ENCODE results near the gene BASP1. TPM values are rescaled to one million over a fixed set of nuclear protein-coding genes. Genes with fewer than 3 reads are reported as not detected.
A peak's percentile ranks its signal among the peaks of the same experiment; 100 is the strongest.

BASP1 gene
- polyA plus RNA-seq, 1 donor from 2014 or later = 974 TPM

DNA sequence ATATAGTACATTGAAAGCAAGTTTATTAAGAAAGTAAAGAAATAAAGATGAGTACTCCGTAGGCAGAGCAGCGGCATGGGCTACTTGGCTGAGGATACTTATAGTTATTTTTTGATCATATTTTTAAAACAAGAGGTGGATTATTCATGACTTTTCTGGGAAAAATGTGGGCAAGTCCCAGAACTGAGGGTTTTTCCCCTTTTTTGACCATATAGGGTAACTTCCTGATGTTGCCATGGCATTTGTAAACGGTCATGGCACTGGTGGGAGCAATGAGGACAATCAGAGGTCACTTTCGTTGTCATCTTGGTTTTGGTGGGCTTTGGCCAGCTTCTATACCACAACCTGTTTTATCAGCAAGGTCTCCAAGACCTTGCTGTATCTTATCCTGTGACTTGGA, 5.2 kb upstream of the BASP1 start:
- Histone ChIP-seq H3K4me2 (ENCODE audit: low read length) (no peak overlapping the region), H3F3A (ENCODE audit: insufficient read depth, low read length, poor library complexity, severe bottlenecking) (no peaks in the 10 kb centered on the region), H3K79me2 (replicated peaks; ENCODE audit: insufficient read depth, low read length) (peaks cover 48% of the 10 kb centered on the region), H3K27ac (ENCODE audit: low read length) (no peak overlapping the region), H2AFZ (ENCODE audit: low read depth, low read length) (no peak overlapping the region), H3K36me3 (ENCODE audit: insufficient read depth, low read length) (no peaks in the 10 kb centered on the region), H3K9ac (ENCODE audit: low read length) (no peak overlapping the region), H4K20me1 (ENCODE audit: insufficient read depth) (no peaks in the 10 kb centered on the region), H3K27me3 (ENCODE audit: insufficient read depth, low read depth, low read length) (no peaks in the 10 kb centered on the region), H3K4me3 (ENCODE audit: low read length) (peak overlapping the region; percentile 85), H3K9me2 (ENCODE audit: insufficient read depth, low read length) (no peaks in the 10 kb centered on the region), H3K9me3 (ENCODE audit: low read length) (no peaks in the 10 kb centered on the region)
- no peak for TF ChIP-seq SMC3 (conservative IDR thresholded peaks at IDR 0.05; ENCODE audit: poor library complexity)
- TF ChIP-seq RAD21 (conservative IDR thresholded peaks at IDR 0.05) = no peak
- no peak for TF ChIP-seq EZH2 (IDR thresholded peaks at IDR 0.05; ENCODE audit: borderline replicate concordance, insufficient read depth, low read length, poor library complexity, severe bottlenecking)
- no peak for TF ChIP-seq EP300 (conservative IDR thresholded peaks at IDR 0.05; ENCODE audit: poor library complexity, severe bottlenecking)
- no peak for TF ChIP-seq POLR2AphosphoS5 (IDR thresholded peaks at IDR 0.05)
- TF ChIP-seq MXI1 (conservative IDR thresholded peaks at IDR 0.05; ENCODE audit: poor library complexity, severe bottlenecking) = no peak
- TF ChIP-seq, protein P1, sequence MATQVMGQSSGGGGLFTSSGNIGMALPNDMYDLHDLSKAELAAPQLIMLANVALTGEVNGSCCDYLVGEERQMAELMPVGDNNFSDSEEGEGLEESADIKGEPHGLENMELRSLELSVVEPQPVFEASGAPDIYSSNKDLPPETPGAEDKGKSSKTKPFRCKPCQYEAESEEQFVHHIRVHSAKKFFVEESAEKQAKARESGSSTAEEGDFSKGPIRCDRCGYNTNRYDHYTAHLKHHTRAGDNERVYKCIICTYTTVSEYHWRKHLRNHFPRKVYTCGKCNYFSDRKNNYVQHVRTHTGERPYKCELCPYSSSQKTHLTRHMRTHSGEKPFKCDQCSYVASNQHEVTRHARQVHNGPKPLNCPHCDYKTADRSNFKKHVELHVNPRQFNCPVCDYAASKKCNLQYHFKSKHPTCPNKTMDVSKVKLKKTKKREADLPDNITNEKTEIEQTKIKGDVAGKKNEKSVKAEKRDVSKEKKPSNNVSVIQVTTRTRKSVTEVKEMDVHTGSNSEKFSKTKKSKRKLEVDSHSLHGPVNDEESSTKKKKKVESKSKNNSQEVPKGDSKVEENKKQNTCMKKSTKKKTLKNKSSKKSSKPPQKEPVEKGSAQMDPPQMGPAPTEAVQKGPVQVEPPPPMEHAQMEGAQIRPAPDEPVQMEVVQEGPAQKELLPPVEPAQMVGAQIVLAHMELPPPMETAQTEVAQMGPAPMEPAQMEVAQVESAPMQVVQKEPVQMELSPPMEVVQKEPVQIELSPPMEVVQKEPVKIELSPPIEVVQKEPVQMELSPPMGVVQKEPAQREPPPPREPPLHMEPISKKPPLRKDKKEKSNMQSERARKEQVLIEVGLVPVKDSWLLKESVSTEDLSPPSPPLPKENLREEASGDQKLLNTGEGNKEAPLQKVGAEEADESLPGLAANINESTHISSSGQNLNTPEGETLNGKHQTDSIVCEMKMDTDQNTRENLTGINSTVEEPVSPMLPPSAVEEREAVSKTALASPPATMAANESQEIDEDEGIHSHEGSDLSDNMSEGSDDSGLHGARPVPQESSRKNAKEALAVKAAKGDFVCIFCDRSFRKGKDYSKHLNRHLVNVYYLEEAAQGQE (IDR thresholded peaks at IDR 0.05; ENCODE audit: borderline replicate concordance) = no peak
- no peak for TF ChIP-seq TAF1 (IDR thresholded peaks at IDR 0.05; ENCODE audit: low read depth)
- TF ChIP-seq, protein P2, sequence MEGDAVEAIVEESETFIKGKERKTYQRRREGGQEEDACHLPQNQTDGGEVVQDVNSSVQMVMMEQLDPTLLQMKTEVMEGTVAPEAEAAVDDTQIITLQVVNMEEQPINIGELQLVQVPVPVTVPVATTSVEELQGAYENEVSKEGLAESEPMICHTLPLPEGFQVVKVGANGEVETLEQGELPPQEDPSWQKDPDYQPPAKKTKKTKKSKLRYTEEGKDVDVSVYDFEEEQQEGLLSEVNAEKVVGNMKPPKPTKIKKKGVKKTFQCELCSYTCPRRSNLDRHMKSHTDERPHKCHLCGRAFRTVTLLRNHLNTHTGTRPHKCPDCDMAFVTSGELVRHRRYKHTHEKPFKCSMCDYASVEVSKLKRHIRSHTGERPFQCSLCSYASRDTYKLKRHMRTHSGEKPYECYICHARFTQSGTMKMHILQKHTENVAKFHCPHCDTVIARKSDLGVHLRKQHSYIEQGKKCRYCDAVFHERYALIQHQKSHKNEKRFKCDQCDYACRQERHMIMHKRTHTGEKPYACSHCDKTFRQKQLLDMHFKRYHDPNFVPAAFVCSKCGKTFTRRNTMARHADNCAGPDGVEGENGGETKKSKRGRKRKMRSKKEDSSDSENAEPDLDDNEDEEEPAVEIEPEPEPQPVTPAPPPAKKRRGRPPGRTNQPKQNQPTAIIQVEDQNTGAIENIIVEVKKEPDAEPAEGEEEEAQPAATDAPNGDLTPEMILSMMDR (IDR thresholded peaks at IDR 0.05; ENCODE audit: poor library complexity, severe bottlenecking) = no peak

- no peak overlapping the region for H3K27ac ChIP-seq (ENCODE audit: low read length)
- H4K20me1 ChIP-seq (ENCODE audit: insufficient read depth) = no peaks in the 10 kb centered on the region
- H3K27me3 ChIP-seq (ENCODE audit: insufficient read depth, low read depth, low read length) = no peaks in the 10 kb centered on the region
- H3K36me3 ChIP-seq (ENCODE audit: insufficient read depth, low read length) = no peaks in the 10 kb centered on the region
- H3K9me3 ChIP-seq (ENCODE audit: low read length) = no peaks in the 10 kb centered on the region
- no peak for TF ChIP-seq POLR2AphosphoS5 (IDR thresholded peaks at IDR 0.05)
- no peak for TF ChIP-seq TAF1 (IDR thresholded peaks at IDR 0.05; ENCODE audit: low read depth)
- TF ChIP-seq EZH2 (IDR thresholded peaks at IDR 0.05; ENCODE audit: borderline replicate concordance, insufficient read depth, low read length, poor library complexity, severe bottlenecking) = no peak
- TF ChIP-seq, protein P2 (IDR thresholded peaks at IDR 0.05; ENCODE audit: poor library complexity, severe bottlenecking) = no peak
- TF ChIP-seq MXI1 (conservative IDR thresholded peaks at IDR 0.05; ENCODE audit: poor library complexity, severe bottlenecking) = no peak
- TF ChIP-seq RAD21 (conservative IDR thresholded peaks at IDR 0.05) = no peak
- no peak for TF ChIP-seq EP300 (conservative IDR thresholded peaks at IDR 0.05; ENCODE audit: poor library complexity, severe bottlenecking)
- TF ChIP-seq, protein P1 (IDR thresholded peaks at IDR 0.05; ENCODE audit: borderline replicate concordance) = no peak
- TF ChIP-seq SMC3 (conservative IDR thresholded peaks at IDR 0.05; ENCODE audit: poor library complexity) = no peak
- no peaks in the 10 kb centered on the region for H3K9me2 ChIP-seq (ENCODE audit: insufficient read depth, low read length)
- H3F3A ChIP-seq (ENCODE audit: insufficient read depth, low read length, poor library complexity, severe bottlenecking) = no peaks in the 10 kb centered on the region
- H3K4me3 ChIP-seq (ENCODE audit: low read length) = peak overlapping the region; percentile 85
- peak overlapping the region; percentile 38 for H3K9ac ChIP-seq (ENCODE audit: low read length)
- H3K4me2 ChIP-seq (ENCODE audit: low read length) = peak overlapping the region; percentile 71
- no peak overlapping the region for H2AFZ ChIP-seq (ENCODE audit: low read depth, low read length)
- peaks cover 48% of the 10 kb centered on the region for H3K79me2 ChIP-seq (replicated peaks; ENCODE audit: insufficient read depth, low read length)
These were observed 4.4 kb upstream of the BASP1 start for GRCh38 chr5:17212996-17213395.

Measured in neural cell (in vitro differentiated cells).